ACHN (cell line): ENCODE results near the gene PTPRB.
"Not testable (repeated sequence)": the region's sequence is repeated elsewhere in the genome, so short reads cannot be mapped to it uniquely, and the experiment has no call there.

Source experiments
- DNase-seq: peaks from one replicate; pipeline ENCODE4 v3.0.0-alpha.2; 2015
- in situ Hi-C: cut with HindIII; loops from 2 replicates; pipeline ENCODE4 v1.10.0; 2017; ENCODE audit warnings: low sequenced_read_pairs, low pct_ligation_motif_present, low pct_unique_long_range_greater_than_20kb

Gene PTPRB

GRCh38 chr12:70557583-70558191 is 79.5 kb downstream of the PTPRB start:
- in situ Hi-C loops, result loop anchor here (25.0 kb wide), 1 partner anchor 670 kb away; no protein-coding TSS in a partner anchor
- no peak for DNase-seq

GRCh38 chr12:70556179-70556869 is 80.9 kb downstream of the PTPRB start:
- in situ Hi-C loops, result loop anchor here (25.0 kb wide), 1 partner anchor 669 kb away; no protein-coding TSS in a partner anchor
- no peak for DNase-seq

GRCh38 chr12:70555081-70555480 is 82.1 kb downstream of the PTPRB start:
- in situ Hi-C loops, result loop anchor here (25.0 kb wide), 1 partner anchor 668 kb away; no protein-coding TSS in a partner anchor
- no peak for DNase-seq

GRCh38 chr12:70553391-70553859 is 83.8 kb downstream of the PTPRB start:
- no peak for DNase-seq
- in situ Hi-C loops, result loop anchor here (25.0 kb wide), 1 partner anchor 666 kb away; no protein-coding TSS in a partner anchor

GRCh38 chr12:70551731-70552130 is 85.5 kb downstream of the PTPRB start:
- in situ Hi-C loops, result loop anchor here (25.0 kb wide), 1 partner anchor 664 kb away; no protein-coding TSS in a partner anchor

GRCh38 chr12:70550180-70550577 is 87.0 kb downstream of the PTPRB start:
- no peak for DNase-seq
- in situ Hi-C loops, result loop anchor here (25.0 kb wide), 1 partner anchor 663 kb away; no protein-coding TSS in a partner anchor

More at GRCh38 chr12:70551731-70552130, 85.5 kb downstream of the PTPRB start:
- no peak for DNase-seq

- DNase-seq, result no peak
- in situ Hi-C loops, result loop anchor here (25.0 kb wide), 1 partner anchor 662 kb away; no protein-coding TSS in a partner anchor
These were observed 87.7 kb downstream of the PTPRB start for GRCh38 chr12:70549340-70550179.

- in situ Hi-C loops, result no loop called here
- DNase-seq, result peak; percentile 82
These were observed 93.8 kb downstream of the PTPRB start for GRCh38 chr12:70543444-70543843.

GRCh38 chr12:70540996-70541395 is 96.2 kb downstream of the PTPRB start:
- in situ Hi-C loops, result no loop called here
- DNase-seq, result no peak

- in situ Hi-C loops, result no loop called here
- no peak for DNase-seq
These were observed 100.6 kb downstream of the PTPRB start for GRCh38 chr12:70536650-70537049.

- in situ Hi-C loops, result no loop called here
- no peak for DNase-seq
These were observed 101.3 kb downstream of the PTPRB start for GRCh38 chr12:70535896-70536374.

- in situ Hi-C loops, result no loop called here
- DNase-seq, result no peak
These were observed 102.8 kb downstream of the PTPRB start for GRCh38 chr12:70534466-70534865.

- in situ Hi-C loops, result no loop called here
- DNase-seq, result no peak
These were observed 107.6 kb downstream of the PTPRB start for GRCh38 chr12:70529647-70530046.

GRCh38 chr12:70520847-70521246 is 116.4 kb downstream of the PTPRB start:
- in situ Hi-C loops, result no loop called here
- no peak for DNase-seq

GRCh38 chr12:70513426-70513825 is 123.8 kb downstream of the PTPRB start:
- in situ Hi-C loops, result no loop called here
- no peak for DNase-seq

GRCh38 chr12:70508178-70508577 is 129.1 kb downstream of the PTPRB start:
- in situ Hi-C loops, result no loop called here
- no peak for DNase-seq

- in situ Hi-C loops, result no loop called here
- DNase-seq, result no peak
These were observed 129.8 kb downstream of the PTPRB start for GRCh38 chr12:70507442-70507841.

- in situ Hi-C loops, result no loop called here
- DNase-seq, result no peak
These were observed 139.7 kb downstream of the PTPRB start for GRCh38 chr12:70497508-70497907.

- DNase-seq, in situ Hi-C loops: not testable (repeated sequence)
These were observed 144.3 kb downstream of the PTPRB start for GRCh38 chr12:70492904-70493303.
